WTC11 (cell line): ENCODE measurements around the gene TMEM18.

Experiments used
- CTCF ChIP-seq: fragments of 200-600 bp; IDR thresholded peaks from 2 replicates; pipeline ENCODE4 v1.8.0; 2022; ENCODE audit warnings: antibody characterized with exemption
- FOXJ3 ChIP-seq: sonication (generic); formaldehyde crosslinking; IDR thresholded peaks from 2 replicates; pipeline ENCODE4 v1.9.0; 2021; ENCODE audit warnings: missing genetic modification reagents, mild to moderate bottlenecking, borderline replicate concordance
- MXD4 ChIP-seq: fragments of 250-450 bp; sonication (Bioruptor Pico); IDR thresholded peaks from 2 replicates; pipeline ENCODE4 v1.8.0; 2021; ENCODE audit warnings: mild to moderate bottlenecking, moderate library complexity, borderline replicate concordance
- NFE2L1 ChIP-seq: sonication (generic); formaldehyde crosslinking; IDR thresholded peaks from 2 replicates; pipeline ENCODE4 v1.8.1; 2023; ENCODE audit warnings: missing genetic modification reagents
- NFYB ChIP-seq: sonication (generic); formaldehyde crosslinking; conservative IDR thresholded peaks from 2 replicates; pipeline ENCODE4 v1.8.0; 2022; ENCODE audit warnings: low read depth, missing genetic modification reagents
- RELA ChIP-seq: sonication (generic); formaldehyde crosslinking; IDR thresholded peaks from 2 replicates; pipeline ENCODE4 v1.8.1; 2022; ENCODE audit warnings: missing genetic modification reagents, mild to moderate bottlenecking, borderline replicate concordance
- TEAD1 ChIP-seq: sonication (generic); formaldehyde crosslinking; IDR thresholded peaks from 2 replicates; pipeline ENCODE4 v1.8.0; 2022; ENCODE audit warnings: mild to moderate bottlenecking, missing genetic modification reagents
- USF1 ChIP-seq: sonication (generic); formaldehyde crosslinking; IDR thresholded peaks from 2 replicates; pipeline ENCODE4 v1.8.0; 2022; ENCODE audit warnings: mild to moderate bottlenecking, missing genetic modification reagents
- ZBTB21 ChIP-seq: sonication (generic); formaldehyde crosslinking; IDR thresholded peaks from 2 replicates; pipeline ENCODE4 v1.8.1; 2023; ENCODE audit warnings: mild to moderate bottlenecking, missing genetic modification reagents, borderline replicate concordance
- ZNF219 ChIP-seq: sonication (generic); formaldehyde crosslinking; IDR thresholded peaks from 2 replicates; pipeline ENCODE4 v1.8.0; 2023; ENCODE audit warnings: missing genetic modification reagents, mild to moderate bottlenecking, borderline replicate concordance

GRCh38 chr2:633371-633770, 43.8 kb downstream of the TMEM18 start:
- TF ChIP-seq NFYB (CRISPR knock-in tag) (no peak), CTCF (no peak), NFE2L1 (CRISPR knock-in tag) (no peak), ZBTB21 (CRISPR knock-in tag) (no peak), TEAD1 (CRISPR knock-in tag) (no peak), MXD4 (no peak), USF1 (CRISPR knock-in tag) (no peak), RELA (CRISPR knock-in tag) (no peak), FOXJ3 (CRISPR knock-in tag) (no peak), ZNF219 (no peak)
